Fibroblast of villous mesenchyme (primary cell): ENCODE data around the gene CCR5AS.

Source experiments
- DNase-seq: peaks from one replicate; pipeline ENCODE4 v3.0.0-alpha.2; 2010; ENCODE audit warnings: low read depth
- H3K4me3 ChIP-seq: 2 replicates; pipeline ENCODE4 v1.5.1; 2011; ENCODE audit warnings: low read depth, mild to moderate bottlenecking, low read length
- CTCF ChIP-seq: IDR thresholded peaks from 2 replicates; pipeline ENCODE4 v1.5.1; 2012; ENCODE audit warnings: low read depth, mild to moderate bottlenecking, low read length; ENCODE audit not compliant: insufficient read depth

The CCR5AS gene

GRCh38 chr3:46406788-46407611 lies at the start of gene CCR5AS, which contains the start of gene CCRL2:
TSS of gene CCR5AS (minus strand) at chr3:46407066.
TSS of gene CCRL2 (plus strand) at chr3:46407259. CDS start at chr3:46408080, 821 bp downstream.
- DNase-seq, result peak; percentile 52
- H3K4me3 ChIP-seq, result peak within 1 kb of the TSS; percentile 6
- TF ChIP-seq CTCF, result no peak

- TF ChIP-seq CTCF, result no peak
Observed at GRCh38 chr3:46456118-46456517, 49.3 kb upstream of the CCR5AS start.

GRCh38 chr3:46455231-46456115 lies 48.6 kb upstream of the CCR5AS start:
- no peak for DNase-seq
- TF ChIP-seq CTCF, result no peak
- no peak overlapping the region for H3K4me3 ChIP-seq

More at GRCh38 chr3:46456118-46456517, 49.3 kb upstream of the CCR5AS start:
- H3K4me3 ChIP-seq, result no peak overlapping the region
- DNase-seq, result no peak

GRCh38 chr3:46454606-46455005 lies 47.7 kb upstream of the CCR5AS start:
- no peak for DNase-seq
- TF ChIP-seq CTCF, result no peak
- H3K4me3 ChIP-seq, result no peak overlapping the region

- TF ChIP-seq CTCF, result no peak
- no peak for DNase-seq
- H3K4me3 ChIP-seq, result no peak overlapping the region
Observed at GRCh38 chr3:46454209-46454595, 47.3 kb upstream of the CCR5AS start.

- TF ChIP-seq CTCF, result no peak
- H3K4me3 ChIP-seq, result no peak overlapping the region
- no peak for DNase-seq
Observed at GRCh38 chr3:46453526-46454208, 46.8 kb upstream of the CCR5AS start.
